H1 (cell line): ENCODE data around the gene KERA. TPM values are rescaled to one million over a fixed set of nuclear protein-coding genes. Genes with fewer than 3 reads are reported as not detected.

Experiments used
- CTCF ChIA-PET: fragments of 300-600 bp; sonication (Branson Sonifier 250); formaldehyde crosslinking; loops from one replicate; lab custom pipeline; 2021; ENCODE audit not compliant: partially characterized antibody; lab: Charles Lee
- POLR2A ChIA-PET: fragments of 300-600 bp; sonication (Branson Sonifier 250); formaldehyde crosslinking; loops from one replicate; lab custom pipeline; 2021; ENCODE audit warnings: inconsistent platforms; ENCODE audit not compliant: partially characterized antibody; lab: Charles Lee
- DNase-seq, 2 experiments: peaks; one replicate each; pipeline versions ENCODE4 v3.0.0 to v3.0.0-alpha.2; 2010 to 2022; ENCODE audit warnings: low spot score in 2 of 2, low read depth in 1 of 2, mixed read lengths in 1 of 2
- FAIRE-seq: peaks from 2 replicates; lab custom pipeline; 2011; peaks lifted over from hg19 to GRCh38; lab: Jason Lieb, UNC
- H2AFZ ChIP-seq: 2 replicates; pipeline ENCODE4 v1.8.1; 2012; ENCODE audit warnings: low read length, inconsistent platforms
- H2AK5ac ChIP-seq: 2 replicates; pipeline ENCODE4 v1.6.1; 2013; ENCODE audit warnings: low read depth, low read length
- H2BK120ac ChIP-seq: replicated peaks from 2 replicates; pipeline ENCODE3; 2013; ENCODE audit warnings: low read depth, low read length, inconsistent platforms
- H2BK12ac ChIP-seq: 2 replicates; pipeline ENCODE4 v1.6.1; 2013; ENCODE audit warnings: low read depth, low read length
- H2BK15ac ChIP-seq: 2 replicates; pipeline ENCODE4 v1.6.1; 2013; ENCODE audit warnings: low read length
- H2BK20ac ChIP-seq: 2 replicates; pipeline ENCODE4 v1.6.1; 2013; ENCODE audit warnings: low read length
- H2BK5ac ChIP-seq: 2 replicates; pipeline ENCODE4 v1.6.1; 2013; ENCODE audit warnings: low read depth, low read length
- H3K14ac ChIP-seq: 2 replicates; pipeline ENCODE4 v1.6.1; 2013; ENCODE audit warnings: inconsistent platforms; ENCODE audit not compliant: insufficient read length
- H3K18ac ChIP-seq: 2 replicates; pipeline ENCODE4 v1.6.1; 2013; ENCODE audit warnings: low read length; ENCODE audit errors: extremely low read depth
- H3K23ac ChIP-seq: 2 replicates; pipeline ENCODE4 v1.6.1; 2013; ENCODE audit warnings: inconsistent platforms; ENCODE audit not compliant: insufficient read length
- H3K23me2 ChIP-seq: 2 replicates; pipeline ENCODE4 v1.6.1; 2013; ENCODE audit warnings: low read depth, low read length
- H3K27ac ChIP-seq: 2 replicates; pipeline ENCODE4 v1.6.1; 2011; ENCODE audit warnings: low read depth, low read length, inconsistent platforms
- H3K27me3 ChIP-seq, 4 experiments: replicated peaks in 1 of 4; 1 replicate in 1 of 4; 2 replicates in 3 of 4; pipeline versions ENCODE4 v1.6.1 to v1.8.1; 2011 to 2013; ENCODE audit warnings: low read length in 3 of 4, mild to moderate bottlenecking in 3 of 4, inconsistent platforms in 2 of 4, mixed read lengths in 2 of 4, moderate library complexity in 1 of 4; ENCODE audit not compliant: control insufficient read depth in 3 of 4, insufficient read depth in 3 of 4; ENCODE audit errors: extremely low read depth in 1 of 4
- H3K36me3 ChIP-seq, 4 experiments: 2 replicates each; pipeline versions ENCODE4 v1.6.1 to v1.8.1; 2011 to 2013; ENCODE audit warnings: mild to moderate bottlenecking in 4 of 4, low read length in 3 of 4, moderate library complexity in 2 of 4, control low read depth in 1 of 4, inconsistent platforms in 1 of 4; ENCODE audit not compliant: insufficient read depth in 4 of 4, control insufficient read depth in 2 of 4
- H3K4ac ChIP-seq: replicated peaks from 2 replicates; pipeline ENCODE3; 2013; ENCODE audit warnings: low read length, low read depth, mixed read lengths, inconsistent platforms; ENCODE audit not compliant: insufficient read length
- H3K4me1 ChIP-seq, 4 experiments: replicated peaks in 1 of 4; 1 replicate in 1 of 4; 2 replicates in 3 of 4; pipeline versions ENCODE4 v1.6.1 to v1.8.1; 2011 to 2013; ENCODE audit warnings: low read length in 3 of 4, inconsistent platforms in 2 of 4, mixed read lengths in 1 of 4; ENCODE audit not compliant: insufficient read depth in 4 of 4, control insufficient read depth in 3 of 4
- H3K4me2 ChIP-seq, 2 experiments: 2 replicates each; pipeline versions ENCODE4 v1.6.1 to v1.8.1; 2011 to 2013; ENCODE audit warnings: low read depth in 2 of 2, low read length in 2 of 2, control low read depth in 1 of 2, inconsistent platforms in 1 of 2, mild to moderate bottlenecking in 1 of 2; ENCODE audit not compliant: insufficient read depth in 1 of 2
- H3K4me3 ChIP-seq, 4 experiments: fragments of 200-600, 300-600 bp in 1 of 4; sonication (generic), shearing (Covaris generic), sonication (Bioruptor Twin) in 1 of 4; 2 replicates each; pipeline versions ENCODE4 v1.5.1 to v1.8.1; 2011 to 2016; ENCODE audit warnings: low read length in 4 of 4, low read depth in 3 of 4, control low read depth in 2 of 4, inconsistent platforms in 2 of 4, mild to moderate bottlenecking in 2 of 4, mixed read lengths in 1 of 4, moderate library complexity in 1 of 4; ENCODE audit not compliant: insufficient read depth in 2 of 4; ENCODE audit errors: extremely low read depth in 1 of 4
- H3K56ac ChIP-seq: replicated peaks from 2 replicates; pipeline ENCODE3; 2013; ENCODE audit warnings: low read depth, mild to moderate bottlenecking, mixed read lengths, low read length, inconsistent platforms; ENCODE audit not compliant: insufficient read length
- H3K79me1 ChIP-seq: 2 replicates; pipeline ENCODE4 v1.6.1; 2013; ENCODE audit warnings: low read depth, low read length, control low read depth
- H3K79me2 ChIP-seq, 2 experiments: 2 replicates each; pipeline versions ENCODE4 v1.6.1 to v1.8.1; 2012 to 2013; ENCODE audit warnings: low read length in 2 of 2, mild to moderate bottlenecking in 2 of 2, inconsistent platforms in 1 of 2; ENCODE audit not compliant: insufficient read depth in 2 of 2, control insufficient read depth in 1 of 2
- H3K9ac ChIP-seq, 4 experiments: replicated peaks in 1 of 4; 1 replicate in 1 of 4; 2 replicates in 3 of 4; pipeline versions ENCODE4 v1.6.1 to v1.8.1; 2011 to 2013; ENCODE audit warnings: low read depth in 3 of 4, low read length in 3 of 4, control low read depth in 2 of 4, mild to moderate bottlenecking in 2 of 4, moderate library complexity in 2 of 4, inconsistent platforms in 1 of 4; ENCODE audit errors: extremely low read depth in 1 of 4
- H3K9me3 ChIP-seq, 2 experiments: 2 replicates each; pipeline versions ENCODE4 v1.6.1 to v1.8.1; 2012 to 2013; ENCODE audit warnings: mild to moderate bottlenecking in 2 of 2, moderate library complexity in 2 of 2, control low read depth in 1 of 2, inconsistent platforms in 1 of 2, low read depth in 1 of 2, low read length in 1 of 2, mixed read lengths in 1 of 2; ENCODE audit not compliant: insufficient read depth in 2 of 2
- H4K20me1 ChIP-seq, 2 experiments: replicated peaks in 1 of 2; 2 replicates each; pipeline versions ENCODE3 to v1.8.1; 2011 to 2013; ENCODE audit warnings: inconsistent platforms in 2 of 2, low read length in 2 of 2, mild to moderate bottlenecking in 1 of 2; ENCODE audit not compliant: insufficient read depth in 2 of 2, control insufficient read depth in 1 of 2
- H4K5ac ChIP-seq: 2 replicates; pipeline ENCODE4 v1.6.1; 2013; ENCODE audit warnings: low read length, low read depth, mixed read lengths, inconsistent platforms; ENCODE audit not compliant: insufficient read length
- H4K8ac ChIP-seq: 2 replicates; pipeline ENCODE4 v1.8.0; 2013; ENCODE audit warnings: mild to moderate bottlenecking, moderate library complexity, low read length, inconsistent platforms; ENCODE audit not compliant: insufficient read depth; ENCODE audit errors: extremely low read depth
- H4K91ac ChIP-seq: replicated peaks from 2 replicates; pipeline ENCODE3; 2013; ENCODE audit warnings: low read length, mixed read lengths, inconsistent platforms; ENCODE audit not compliant: insufficient read length
- ATF2 ChIP-seq: IDR thresholded peaks from 2 replicates; pipeline ENCODE4 v1.6.1; 2012; ENCODE audit warnings: low read length, inconsistent platforms
- ATF3 ChIP-seq: IDR thresholded peaks from 2 replicates; pipeline ENCODE4 v1.6.1; 2011; ENCODE audit warnings: low read depth, mild to moderate bottlenecking, low read length; ENCODE audit not compliant: insufficient read depth
- CBX5 ChIP-seq: fragments of 300-800, 300-1000 bp; sonication (generic); IDR thresholded peaks from 2 replicates; pipeline ENCODE4 v1.7.1; 2016; ENCODE audit warnings: antibody characterized with exemption, low read length, low read depth
- JUN ChIP-seq: IDR thresholded peaks from 2 replicates; pipeline ENCODE4 v1.6.1; 2011; ENCODE audit warnings: low read depth, mild to moderate bottlenecking, improper control_type of control experiment, low read length
- KDM1A ChIP-seq: fragments of 200-600, 300-600 bp; sonication (generic); IDR thresholded peaks from 2 replicates; pipeline ENCODE4 v1.7.1; 2016; ENCODE audit warnings: mild to moderate bottlenecking, low read length, borderline replicate concordance
- KDM4A ChIP-seq: IDR thresholded peaks from one replicate; pipeline ENCODE4 v1.7.1; 2012; ENCODE audit warnings: low read depth, mild to moderate bottlenecking, moderate library complexity, low read length, inconsistent platforms; ENCODE audit not compliant: severe bottlenecking
- NRF1 ChIP-seq: IDR thresholded peaks from 2 replicates; pipeline ENCODE4 v1.6.1; 2011; ENCODE audit warnings: mild to moderate bottlenecking, low read depth, low read length, improper control_type of control experiment
- RXRA ChIP-seq: IDR thresholded peaks from 2 replicates; pipeline ENCODE4 v1.6.1; 2011; ENCODE audit warnings: low read depth, mild to moderate bottlenecking, low read length, moderate library complexity; ENCODE audit not compliant: insufficient read depth
- SIRT6 ChIP-seq: IDR thresholded peaks from one replicate; pipeline ENCODE4 v1.7.1; 2012; ENCODE audit warnings: low read length, inconsistent platforms
- SIX5 ChIP-seq: IDR thresholded peaks from 2 replicates; pipeline ENCODE4 v1.6.1; 2011; ENCODE audit warnings: mild to moderate bottlenecking, low read depth, low read length
- SUZ12 ChIP-seq: fragments of 200-600 bp; sonication (generic); IDR thresholded peaks from 2 replicates; pipeline ENCODE4 v1.6.1; 2012; ENCODE audit warnings: mild to moderate bottlenecking, inconsistent platforms, low read length, moderate library complexity, mixed read lengths
- TAF7 ChIP-seq: optimal IDR thresholded peaks from 2 replicates; pipeline ENCODE3; 2011; ENCODE audit warnings: low read depth, mild to moderate bottlenecking, inconsistent platforms, low read length, moderate library complexity, borderline replicate concordance
- WGBS, 2 experiments: shearing (Covaris generic) in 1 of 2; methylation state at CpG; one replicate each; pipeline versions ENCODE4 v1.1.6 to v1.1.7; 2013 to 2015; ENCODE audit warnings: low lambda C conversion rate in 2 of 2, mixed read lengths in 2 of 2, inconsistent platforms in 1 of 2, low coverage in 1 of 2, missing lambda C conversion rate in 1 of 2; ENCODE audit not compliant: insufficient replicate concordance in 2 of 2, insufficient coverage in 1 of 2, insufficient read length in 1 of 2; ENCODE audit errors: extremely low coverage in 1 of 2, missing lambda C conversion rate in 1 of 2; 5-methylcytosine and 5-hydroxymethylcytosine counted together
- polyA plus RNA-seq, 7 experiments: library from polyadenylated mRNA; depleted of rRNA in 3 of 7; stranded (reverse) in 5 of 7; unstranded in 2 of 7; fragments of >200 nt in 5 of 7; fragments of 200-250 nt in 2 of 7; gene quantifications; 1 replicate in 5 of 7; 2 replicates in 1 of 7; 4 replicates in 1 of 7; pipeline versions ENCODE4 v1.2.1 to v1.2.3, GENCODE V29; 2011 to 2013; ENCODE audit warnings: missing spikeins in 2 of 7, mixed read lengths in 2 of 7
- total RNA-seq: library from RNA; stranded (reverse); fragmentation: NEBNext Ultra II Directional; extraction: Animal tissue kit (Norgen Biotek cat#: 25700); gene quantifications from 2 replicates; pipeline ENCODE4 v1.2.1, GENCODE V29; 2021

The KERA gene
- total and polyA plus RNA-seq, 2 of the 8 experiments (the other 6 are each of a cell fraction or from before 2014, with no cell fraction given): not detected

GRCh38 chr12:91074154-91074709 is 16.4 kb upstream of the KERA start:
- H3K79me2 ChIP-seq: no peaks in the 10 kb centered on the region
- CTCF ChIA-PET: interaction anchor here (0.6 kb wide), 1 partner anchor 561 kb away, joined by 3 read pairs; no protein-coding TSS in a partner anchor
- no peak overlapping the region for H3K14ac ChIP-seq
- no peak overlapping the region for H2AK5ac ChIP-seq
- H3K4me3 ChIP-seq: no peak overlapping the region
- H3K4ac ChIP-seq: no peak overlapping the region
- no peaks in the 10 kb centered on the region for H4K20me1 ChIP-seq
- H3K27me3 ChIP-seq: no peaks in the 10 kb centered on the region
- H3K18ac ChIP-seq: no peak overlapping the region
- H2BK20ac ChIP-seq: no peak overlapping the region
- H2BK120ac ChIP-seq: no peak overlapping the region
- no peak overlapping the region for H4K91ac ChIP-seq
- no peak for FAIRE-seq
- H2BK5ac ChIP-seq: no peak overlapping the region
- no peaks in the 10 kb centered on the region for H3K4me1 ChIP-seq
- no peak overlapping the region for H4K8ac ChIP-seq
- no peak overlapping the region for H3K27ac ChIP-seq
- no peaks in the 10 kb centered on the region for H3K9me3 ChIP-seq
- no peak overlapping the region for H2AFZ ChIP-seq
- H3K23me2 ChIP-seq: no peaks in the 10 kb centered on the region; the same call in 1 of the 2 replicates
- no peak for DNase-seq
- no peak overlapping the region for H2BK12ac ChIP-seq
- no peaks in the 10 kb centered on the region for H3K36me3 ChIP-seq
- H4K5ac ChIP-seq: no peak overlapping the region
- POLR2A ChIA-PET: no interaction called here
- H3K23ac ChIP-seq: no peak overlapping the region
- no peak overlapping the region for H3K56ac ChIP-seq
- no peak overlapping the region for H3K9ac ChIP-seq
- 78% methylated on average over 6 of the region's 6 CpGs; no CpG with 5 or more reads in 1 of the 2 experiments for WGBS, 2 experiments
- H3K79me1 ChIP-seq: no peaks in the 10 kb centered on the region
- H2BK15ac ChIP-seq: no peak overlapping the region
- no peak overlapping the region for H3K4me2 ChIP-seq
- TF ChIP-seq TAF7 (no peak), JUN (no peak), ATF3 (no peak), NRF1 (no peak), KDM4A (no peak), SIX5 (no peak), SIRT6 (no peak), CBX5 (no peak), RXRA (no peak), ATF2 (no peak), KDM1A (no peak), SUZ12 (no peak)
